Esophagus (tissue), 2 donors: ENCODE results near the gene DCXR. TPM values are rescaled to one million over a fixed set of nuclear protein-coding genes. Genes with fewer than 3 reads are reported as not detected.
"Not testable (repeated sequence)": the region's sequence is repeated elsewhere in the genome, so short reads cannot be mapped to it uniquely, and the experiment has no call there.

Source experiments
- H3K27ac ChIP-seq, 2 donors: one replicate each; pipeline ENCODE4 v1.5.1; 2013; ENCODE audit warnings: low read depth in 2 of 2, mild to moderate bottlenecking in 2 of 2, inconsistent platforms in 1 of 2, low read length in 1 of 2, moderate library complexity in 1 of 2
- H3K27me3 ChIP-seq, 2 donors: one replicate each; pipeline ENCODE4 v1.6.1; 2013; ENCODE audit warnings: low read length in 2 of 2, control low read depth in 1 of 2, mild to moderate bottlenecking in 1 of 2; ENCODE audit not compliant: insufficient read depth in 2 of 2, control insufficient read depth in 1 of 2
- H3K36me3 ChIP-seq, 2 donors: one replicate each; pipeline ENCODE4 v1.6.1; 2013; ENCODE audit warnings: low read length in 1 of 2; ENCODE audit not compliant: control insufficient read depth in 2 of 2, insufficient read depth in 2 of 2
- H3K4me1 ChIP-seq, 2 donors: one replicate each; pipeline ENCODE4 v1.6.1; 2013; ENCODE audit warnings: low read length in 1 of 2; ENCODE audit not compliant: control insufficient read depth in 2 of 2, insufficient read depth in 2 of 2
- H3K4me3 ChIP-seq, 2 donors: one replicate each; pipeline ENCODE4 v1.5.1; 2013; ENCODE audit warnings: low read length in 2 of 2, mild to moderate bottlenecking in 2 of 2, low read depth in 1 of 2, moderate library complexity in 1 of 2
- H3K9me3 ChIP-seq, 2 donors: one replicate each; pipeline ENCODE4 v1.6.1; 2013; ENCODE audit warnings: mild to moderate bottlenecking in 2 of 2, low read depth in 1 of 2, low read length in 1 of 2, moderate library complexity in 1 of 2; ENCODE audit not compliant: control insufficient read depth in 2 of 2, insufficient read depth in 1 of 2
- WGBS, 2 donors: extraction: QIAGEN DNeasy Blood & Tissue Kit; methylation state at CpG; one replicate each; pipeline ENCODE4 v1.1.7; 2013; 5-methylcytosine and 5-hydroxymethylcytosine counted together
- polyA plus RNA-seq, 2 donors: library from polyadenylated mRNA; stranded (reverse); fragments of 200-250 nt; gene quantifications; one replicate each; pipeline ENCODE4 v1.2.3, GENCODE V29; 2013
- donor health status: healthy with polysubstance abuse.
- donor health status: Bipolar disorder and iron deficiency.

DCXR gene
- polyA plus RNA-seq, 2 donors: 136 to 145 TPM

DNA sequence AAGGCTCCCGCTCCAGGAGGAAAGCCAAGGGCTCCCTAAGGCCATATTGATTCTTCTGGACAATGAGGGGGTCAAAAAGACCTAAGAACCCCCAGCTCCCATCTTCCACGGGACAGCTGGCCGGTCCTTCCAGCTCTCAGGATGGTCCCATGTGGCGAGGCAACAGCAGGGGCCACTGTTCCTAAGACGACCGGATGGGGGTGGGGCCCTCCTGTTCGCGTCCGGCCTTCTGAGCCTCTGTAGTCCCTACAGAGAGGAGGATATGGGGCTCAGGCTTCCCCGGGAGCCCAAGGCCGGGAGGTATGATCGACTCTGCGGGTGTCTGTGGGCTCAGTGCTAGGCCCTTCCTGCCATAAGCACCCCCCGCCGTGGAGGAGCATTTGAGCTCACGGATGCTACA is 6.0 kb upstream of the DCXR start:
- Histone ChIP-seq H3K27me3 (no peaks in the 10 kb centered on the region), H3K27ac (no peak overlapping the region), H3K36me3 (peaks cover 0 to 17% of the 10 kb centered on the region in 2 donors), H3K9me3 (peaks cover 0 to 5% of the 10 kb centered on the region in 2 donors), H3K4me3 (no peak overlapping the region), H3K4me1 (peaks cover 0 to 5% of the 10 kb centered on the region in 2 donors)
- WGBS, 2 donors: 73 to 76% methylated on average over 16 of the region's 16 CpGs

GRCh38 chr17:82042649-82043048 is 5.2 kb upstream of the DCXR start:
- peaks cover 0 to 5% of the 10 kb centered on the region in 2 donors for H3K9me3 ChIP-seq
- no peak overlapping the region for H3K27ac ChIP-seq
- H3K4me1 ChIP-seq: peaks cover 0 to 5% of the 10 kb centered on the region in 2 donors
- H3K4me3 ChIP-seq: no peak overlapping the region
- peaks cover 0 to 9% of the 10 kb centered on the region in 2 donors for H3K36me3 ChIP-seq
- WGBS, 2 donors: 88 to 90% methylated on average over 9 of the region's 9 CpGs
- no peaks in the 10 kb centered on the region for H3K27me3 ChIP-seq

GRCh38 chr17:82041144-82041814 is 3.8 kb upstream of the DCXR start:
- 64 to 72% methylated on average over 17 of the region's 17 CpGs for WGBS, 2 donors
- H3K36me3 ChIP-seq: peaks cover 0 to 2% of the 10 kb centered on the region in 2 donors
- no peaks in the 10 kb centered on the region for H3K27me3 ChIP-seq
- no peak overlapping the region for H3K27ac ChIP-seq
- H3K4me3 ChIP-seq: no peak overlapping the region
- peaks cover 5 to 10% of the 10 kb centered on the region in 2 donors for H3K4me1 ChIP-seq
- peaks cover 0 to 5% of the 10 kb centered on the region in 2 donors for H3K9me3 ChIP-seq

- H3K27me3 ChIP-seq: no peaks in the 10 kb centered on the region
- no peak overlapping the region for H3K27ac ChIP-seq
- H3K36me3 ChIP-seq: peaks cover 3 to 5% of the 10 kb centered on the region in 2 donors
- peaks cover 10 to 16% of the 10 kb centered on the region in 2 donors for H3K4me1 ChIP-seq
- H3K9me3 ChIP-seq: peaks cover 0 to 5% of the 10 kb centered on the region in 2 donors
- 85 to 93% methylated on average over 8 of the region's 8 CpGs for WGBS, 2 donors
- H3K4me3 ChIP-seq: no peak overlapping the region
These were observed 2.3 kb upstream of the DCXR start for GRCh38 chr17:82039695-82040299.

DNA sequence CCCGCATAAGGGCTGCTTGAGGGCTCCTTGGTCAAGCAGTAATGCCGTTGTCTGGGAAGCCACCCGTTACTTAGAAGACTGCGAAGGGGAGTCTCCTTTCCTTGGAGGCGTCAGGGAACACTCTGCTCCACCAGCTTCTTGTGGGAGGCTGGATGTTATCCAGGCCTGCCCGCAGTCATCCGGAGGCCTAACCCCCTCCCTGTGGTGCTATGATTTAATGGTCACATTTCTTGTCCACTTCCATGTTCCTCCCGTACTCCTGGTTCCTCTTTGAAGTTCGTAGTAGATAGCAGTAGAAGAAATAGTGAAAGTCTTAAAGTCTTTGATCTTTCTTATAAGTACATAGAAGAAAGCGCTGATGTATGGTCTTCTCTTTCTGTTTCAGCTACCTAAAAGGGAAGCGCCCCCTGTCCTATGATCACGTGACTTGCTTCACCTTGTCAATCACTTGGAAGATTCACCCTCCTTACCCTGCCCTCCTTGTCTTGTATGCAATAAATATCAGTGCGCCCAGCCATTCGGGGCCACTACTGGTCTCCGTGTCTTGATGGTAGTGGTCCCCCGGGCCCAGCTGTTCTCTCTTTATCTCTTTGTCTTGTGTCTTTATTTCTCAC is 1.4 kb upstream of the DCXR start:
- H3K27ac ChIP-seq, H3K4me3 ChIP-seq, H3K9me3 ChIP-seq, H3K36me3 ChIP-seq, H3K27me3 ChIP-seq: not testable (repeated sequence)
- H3K4me1 ChIP-seq: peaks cover 10 to 16% of the 10 kb centered on the region in 2 donors
- whole genome bisulfite sequencing, 2 donors: 86 to 90% methylated on average over 16 of the region's 16 CpGs

DNA sequence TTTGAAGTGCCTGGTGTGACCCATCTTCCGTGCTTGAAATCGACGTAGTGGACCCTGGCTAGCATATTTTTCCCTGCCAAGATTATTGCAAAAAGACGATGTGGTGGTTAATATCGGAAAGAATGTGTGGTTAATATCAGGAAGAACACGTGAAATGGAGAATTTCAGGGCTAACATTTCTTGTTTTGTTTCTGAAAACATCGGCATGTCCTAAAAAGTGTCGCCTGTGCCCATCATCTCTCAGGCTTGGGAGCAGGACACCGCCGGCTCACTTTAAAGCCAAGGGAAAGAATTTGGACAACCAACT is 345 bp upstream of the DCXR start:
- Histone ChIP-seq H3K27me3 (no peaks in the 10 kb centered on the region), H3K4me1 (peaks cover 10 to 16% of the 10 kb centered on the region in 2 donors), H3K9me3 (peaks cover 0 to 5% of the 10 kb centered on the region in 2 donors), H3K36me3 (peaks cover 3 to 5% of the 10 kb centered on the region in 2 donors), H3K27ac (peak overlapping the region; percentile 91 to 93), H3K4me3 (peak overlapping the region; percentile 48 to 61)
- 4 to 6% methylated on average over 10 of the region's 10 CpGs for WGBS, 2 donors

- Histone ChIP-seq H3K27ac (peak overlapping the region; percentile 91 to 93), H3K27me3 (no peaks in the 10 kb centered on the region), H3K4me1 (peaks cover 13 to 18% of the 10 kb centered on the region in 2 donors), H3K36me3 (peaks cover 3% of the 10 kb centered on the region in 2 donors), H3K9me3 (no peaks in the 10 kb centered on the region), H3K4me3 (peak overlapping the region; percentile 48 to 61)
- WGBS, 2 donors: 18 to 29% methylated on average over 21 to 23 of the region's 23 CpGs
These were observed 834 bp downstream of the DCXR start for GRCh38 chr17:82036634-82037091.

DNA sequence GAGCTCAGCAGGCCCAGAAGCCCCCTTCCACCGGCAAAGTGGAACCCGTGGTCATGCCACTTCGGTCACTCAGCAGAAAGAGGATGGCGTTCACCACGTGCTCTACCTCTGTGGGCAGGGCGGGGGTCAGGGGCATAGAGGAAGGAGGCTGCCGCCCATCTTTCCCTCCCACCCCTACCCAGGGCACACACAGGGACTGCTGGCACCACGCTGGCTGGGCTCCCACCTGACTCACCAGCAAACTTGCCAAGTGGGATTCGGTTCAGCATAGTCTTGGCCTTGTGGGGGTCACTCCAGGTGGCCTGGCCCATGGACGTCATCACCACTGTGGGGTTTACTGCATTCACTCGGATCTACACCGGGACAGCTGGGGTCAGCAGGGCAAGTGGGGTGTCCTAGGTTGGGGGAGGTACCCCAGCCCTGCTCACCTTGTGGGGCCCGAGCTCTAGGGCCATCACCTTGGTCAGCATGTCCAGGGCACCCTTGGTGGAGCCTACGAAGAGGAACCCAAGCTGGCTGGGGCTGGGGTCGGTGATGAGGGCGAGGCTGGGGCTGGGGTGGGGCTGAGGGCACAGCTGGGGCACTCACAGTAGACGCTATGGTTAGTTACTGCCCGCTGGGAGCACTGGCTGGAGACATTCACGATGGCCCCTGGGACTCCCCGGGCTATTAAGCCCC is 1.4 kb downstream of the DCXR start:
- peak overlapping the region; percentile 48 to 61 for H3K4me3 ChIP-seq
- H3K36me3 ChIP-seq: peaks cover 3% of the 10 kb centered on the region in 2 donors
- peaks cover 13 to 18% of the 10 kb centered on the region in 2 donors for H3K4me1 ChIP-seq
- no peaks in the 10 kb centered on the region for H3K27me3 ChIP-seq
- H3K27ac ChIP-seq: no peak overlapping the region
- no peaks in the 10 kb centered on the region for H3K9me3 ChIP-seq
- 80 to 81% methylated on average over 20 of the region's 20 CpGs for WGBS, 2 donors

GRCh38 chr17:82035488-82035887 is 2.0 kb downstream of the DCXR start:
- 93% methylated on average over 8 of the region's 8 CpGs for WGBS, 2 donors
- Histone ChIP-seq H3K27ac (no peak overlapping the region), H3K4me3 (no peak overlapping the region), H3K9me3 (no peaks in the 10 kb centered on the region), H3K36me3 (peaks cover 3% of the 10 kb centered on the region in 2 donors), H3K27me3 (no peaks in the 10 kb centered on the region), H3K4me1 (peaks cover 13 to 18% of the 10 kb centered on the region in 2 donors)
